Common myeloid progenitor, CD34-positive (primary cell): Measurements from ENCODE around the gene CCDC142.
A peak's percentile ranks its signal among the peaks of the same experiment; 100 is the strongest.

Source experiments
- CTCF ChIA-PET: fragments of 350-600 bp; sonication (Branson Sonifier 250); formaldehyde crosslinking; loops from one replicate; lab custom pipeline; 2021; ENCODE audit warnings: antibody characterized with exemption; lab: Charles Lee
- POLR2A ChIA-PET: fragments of 350-600 bp; sonication (Branson Sonifier 250); formaldehyde crosslinking; loops from one replicate; lab custom pipeline; 2021; ENCODE audit warnings: antibody characterized with exemption; lab: Charles Lee
- DNase-seq, 3 donors: peaks; one replicate each; pipeline versions ENCODE4 v3.0.0 to v3.0.0-alpha.2; 2013
- H3K27ac ChIP-seq, 2 experiments: 1 replicate in 1 of 2; 2 replicates in 1 of 2; pipeline ENCODE4 v1.7.0; 2013; ENCODE audit warnings: inconsistent platforms in 2 of 2, low read length in 2 of 2, mild to moderate bottlenecking in 2 of 2, low read depth in 1 of 2, moderate library complexity in 1 of 2; ENCODE audit not compliant: severe bottlenecking in 2 of 2, insufficient read depth in 1 of 2, poor library complexity in 1 of 2
- H3K27me3 ChIP-seq, 5 experiments: replicated peaks in 2 of 5; 1 replicate in 3 of 5; 2 replicates in 2 of 5; pipeline versions ENCODE4 v1.6.1 to v1.7.0; 2013; ENCODE audit warnings: low read length in 4 of 5, mild to moderate bottlenecking in 2 of 5, moderate library complexity in 2 of 5, inconsistent platforms in 1 of 5; ENCODE audit not compliant: insufficient read depth in 5 of 5, control insufficient read depth in 4 of 5
- H3K36me3 ChIP-seq, 4 experiments: 1 replicate in 2 of 4; 2 replicates in 2 of 4; pipeline versions ENCODE4 v1.6.1 to v1.7.0; 2013; ENCODE audit warnings: low read length in 3 of 4, control low read depth in 1 of 4, mild to moderate bottlenecking in 1 of 4; ENCODE audit not compliant: control insufficient read depth in 4 of 4, insufficient read depth in 4 of 4
- H3K4me1 ChIP-seq, 4 experiments: 1 replicate in 3 of 4; 2 replicates in 1 of 4; pipeline versions ENCODE4 v1.6.1 to v1.7.1; 2013; ENCODE audit warnings: low read length in 3 of 4, mild to moderate bottlenecking in 3 of 4, control low read depth in 1 of 4, inconsistent platforms in 1 of 4, moderate library complexity in 1 of 4; ENCODE audit not compliant: control insufficient read depth in 4 of 4, insufficient read depth in 4 of 4; ENCODE audit errors: control extremely low read depth in 1 of 4
- H3K4me3 ChIP-seq, 7 experiments: 1 replicate in 4 of 7; 2 replicates in 3 of 7; pipeline versions ENCODE4 v1.5.1 to v1.7.0; 2013; ENCODE audit warnings: mild to moderate bottlenecking in 7 of 7, low read length in 6 of 7, moderate library complexity in 6 of 7, inconsistent platforms in 2 of 7, low read depth in 2 of 7, control low read depth in 1 of 7; ENCODE audit not compliant: insufficient read depth in 4 of 7, control insufficient read depth in 1 of 7; ENCODE audit errors: extremely low read depth in 1 of 7
- H3K9me3 ChIP-seq, 5 experiments: 1 replicate in 4 of 5; 2 replicates in 1 of 5; pipeline versions ENCODE4 v1.6.1 to v1.7.1; 2013; ENCODE audit warnings: low read length in 4 of 5, mild to moderate bottlenecking in 2 of 5, inconsistent platforms in 1 of 5, low read depth in 1 of 5, moderate library complexity in 1 of 5; ENCODE audit not compliant: control insufficient read depth in 4 of 5, insufficient read depth in 2 of 5; ENCODE audit errors: control extremely low read depth in 1 of 5
- WGBS: methylation state at CpG from one replicate; pipeline ENCODE4 v1.1.5; 2013; ENCODE audit not compliant: insufficient coverage; 5-methylcytosine and 5-hydroxymethylcytosine counted together

CCDC142 gene

DNA sequence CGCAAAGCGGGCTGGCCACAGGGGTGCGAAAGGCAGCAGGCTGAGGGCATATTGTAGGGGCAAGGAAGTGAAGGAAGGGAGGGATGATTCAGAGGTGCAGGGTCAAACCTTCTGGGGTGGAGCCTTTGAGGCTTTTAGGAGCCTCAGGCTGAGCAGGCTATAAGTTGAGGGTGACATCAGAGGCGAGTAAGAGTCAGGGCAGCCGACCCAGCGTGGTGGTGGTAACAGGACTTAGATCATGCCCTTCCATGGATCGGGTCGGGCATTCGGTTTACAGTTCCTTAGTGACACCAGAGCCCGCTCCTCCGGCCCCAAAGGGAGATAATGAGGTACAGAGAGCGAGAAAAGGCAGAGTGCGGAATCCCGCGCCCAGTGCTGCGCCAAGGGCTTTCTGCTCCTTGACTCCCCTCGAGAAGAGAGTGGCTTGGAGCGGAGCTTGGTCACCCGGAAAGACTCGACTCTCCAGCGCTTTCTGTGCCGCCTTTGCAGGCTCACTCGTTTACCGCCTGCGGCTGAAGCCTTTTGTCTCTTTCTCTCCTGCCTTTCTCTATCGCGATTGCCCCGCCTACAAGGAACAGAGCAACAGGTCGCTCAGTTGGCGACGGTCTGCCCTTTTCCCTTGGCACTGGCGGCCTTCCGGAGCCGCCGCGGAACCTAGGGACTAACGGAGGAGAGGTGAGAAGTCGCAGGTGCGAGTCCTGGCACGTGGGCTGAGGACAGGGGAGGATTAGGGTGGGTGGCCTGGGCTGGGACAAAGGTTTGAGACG is 15.9 kb upstream of the CCDC142 start:
- H3K9me3 ChIP-seq: no peaks in the 10 kb centered on the region
- WGBS: under 1% methylated on average over 38 of the region's 41 CpGs
- H3K4me1 ChIP-seq: peaks cover 4 to 43% (median 40%) of the 10 kb centered on the region in 4 experiments
- H3K36me3 ChIP-seq: peaks cover 2 to 9% (median 5%) of the 10 kb centered on the region in 4 experiments
- H3K4me3 ChIP-seq: peak overlapping the region; percentile 17 to 73 (median 58)
- ChIA-PET CTCF (interaction anchor here (0.9 to 12.7 kb wide), 5 partner anchors 7 to 89 kb away, joined by 3 to 143 read pairs (median 11); partner anchors contain the start of genes AUP1, DQX1 and HTRA2), POLR2A (no interaction called here)
- peak in 2 of 3 donors; percentile 48 to 55 for DNase-seq
- H3K27ac ChIP-seq: no peak overlapping the region
- peaks cover 0 to 77% (median 53%) of the 10 kb centered on the region in 5 experiments for H3K27me3 ChIP-seq

DNA sequence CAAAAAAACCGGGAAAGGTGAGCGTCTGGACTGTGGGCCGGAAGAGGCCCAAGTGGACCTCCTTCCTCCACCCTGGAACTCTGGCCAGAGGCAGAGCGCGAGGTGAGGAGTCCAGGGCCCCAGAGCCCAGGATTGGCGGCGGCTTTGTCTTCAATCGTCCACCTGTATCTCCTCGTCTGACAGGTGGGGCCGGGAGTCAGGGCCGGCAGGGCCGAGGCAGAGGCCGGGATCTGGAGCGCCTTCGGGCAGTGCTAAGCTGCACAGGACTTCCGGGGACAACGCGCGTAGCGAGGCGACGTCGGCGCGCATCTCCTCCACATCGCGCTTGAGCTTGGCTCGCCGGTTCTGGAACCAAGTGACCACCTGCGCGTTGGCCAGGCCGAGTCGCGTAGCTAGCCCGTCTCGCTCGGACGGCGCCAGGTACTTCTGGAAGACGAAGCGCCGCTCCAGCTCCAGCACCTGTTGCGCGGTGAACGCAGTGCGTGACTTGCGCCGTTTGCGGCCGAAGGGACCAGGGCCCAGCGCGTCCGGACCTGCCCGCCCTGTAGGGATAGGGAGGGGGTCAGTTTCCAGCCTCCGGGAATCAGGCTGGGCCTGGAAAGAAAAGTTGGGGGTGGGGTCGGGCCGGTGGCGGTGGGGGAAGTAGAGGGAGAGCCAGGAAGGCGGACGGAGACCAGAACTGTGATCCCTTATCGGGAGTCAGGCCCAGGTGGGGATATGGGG is 15.1 kb upstream of the CCDC142 start:
- H3K9me3 ChIP-seq: no peaks in the 10 kb centered on the region
- H3K36me3 ChIP-seq: peaks cover 2 to 16% (median 8%) of the 10 kb centered on the region in 4 experiments
- POLR2A ChIA-PET: no interaction called here
- no peak overlapping the region for H3K27ac ChIP-seq
- H3K27me3 ChIP-seq: peaks cover 0 to 69% (median 48%) of the 10 kb centered on the region in 5 experiments
- peaks cover 4 to 35% (median 33%) of the 10 kb centered on the region in 4 experiments for H3K4me1 ChIP-seq
- WGBS: 4% methylated on average over 60 of the region's 61 CpGs
- no peak for DNase-seq
- peak overlapping the region in 6 of 7 experiments; percentile 51 to 73 (median 60) for H3K4me3 ChIP-seq
- CTCF ChIA-PET: interaction anchor here (1.5 to 12.7 kb wide), 2 partner anchors 32 to 41 kb away, joined by 4 to 143 read pairs; partner anchors contain the start of genes AUP1, DQX1 and HTRA2

DNA sequence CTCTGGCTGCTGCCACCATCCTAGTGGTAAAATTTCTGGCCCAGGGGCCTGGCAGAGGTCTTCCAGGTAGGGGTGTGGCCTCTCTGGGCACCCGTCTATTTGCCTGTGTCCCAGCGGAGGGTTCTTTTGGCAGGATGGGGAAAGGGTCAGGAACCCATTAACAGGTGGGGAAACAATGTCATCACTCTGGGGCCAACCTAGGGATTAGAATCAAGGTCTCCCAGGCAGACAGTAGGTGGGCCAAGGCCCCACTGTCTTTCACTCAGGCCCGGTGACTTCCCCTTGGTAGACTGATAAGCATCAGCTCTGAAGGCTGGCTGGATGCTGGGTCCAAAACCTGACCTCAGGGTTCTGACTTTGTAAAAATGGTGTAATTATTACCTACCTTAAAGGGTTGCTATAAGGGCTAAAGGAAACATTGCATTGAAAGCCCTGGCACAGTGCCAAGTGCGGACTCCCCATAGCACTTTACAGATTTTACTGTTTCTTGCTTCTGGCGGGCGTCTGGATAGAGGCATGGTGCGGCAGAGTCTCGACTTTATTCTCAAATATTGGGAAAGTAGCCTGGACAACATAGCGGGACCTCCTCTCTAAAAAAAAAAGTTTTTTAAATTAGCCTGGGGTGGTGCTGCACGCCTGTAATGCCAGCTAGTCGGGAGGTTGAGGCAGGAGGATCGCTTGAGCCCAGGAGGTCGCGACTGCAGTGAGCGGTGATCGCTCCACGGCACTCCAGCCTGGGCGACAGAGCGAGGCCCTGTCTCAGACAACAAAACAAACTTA is 14.4 kb upstream of the CCDC142 start:
- no peaks in the 10 kb centered on the region for H3K9me3 ChIP-seq
- peaks cover 0 to 62% (median 44%) of the 10 kb centered on the region in 5 experiments for H3K27me3 ChIP-seq
- no peak overlapping the region for H3K27ac ChIP-seq
- peaks cover 2 to 24% (median 12%) of the 10 kb centered on the region in 4 experiments for H3K36me3 ChIP-seq
- WGBS: 76% methylated on average over 16 of the region's 19 CpGs
- no peak for DNase-seq
- peak overlapping the region in 2 of 7 experiments; percentile 8 to 16 for H3K4me3 ChIP-seq
- ChIA-PET CTCF (interaction anchor here (0.9 to 1.5 kb wide), 2 partner anchors 9 to 40 kb away, joined by 3 to 4 read pairs; no protein-coding TSS in a partner anchor), POLR2A (no interaction called here)
- peaks cover 4 to 28% (median 25%) of the 10 kb centered on the region in 4 experiments for H3K4me1 ChIP-seq

DNA sequence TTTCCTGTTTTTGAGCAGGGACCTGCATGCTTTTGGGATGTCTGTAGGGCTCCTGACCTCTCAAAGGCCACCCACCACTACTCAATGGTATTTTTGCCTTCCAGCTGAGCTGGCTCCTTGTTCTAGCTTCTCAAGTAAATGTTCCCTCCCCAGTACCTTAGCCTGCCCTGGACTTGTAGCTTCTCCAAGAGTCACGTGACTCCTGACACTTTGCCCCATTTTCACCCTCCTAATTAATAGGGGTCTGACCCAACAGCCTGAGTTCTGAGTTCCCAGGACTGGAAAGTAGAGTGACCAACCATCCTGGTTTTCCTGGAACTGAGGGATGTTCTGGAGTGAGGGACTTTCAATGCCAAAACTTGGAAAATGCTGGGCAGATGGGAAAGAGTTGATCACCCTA is 12.6 kb upstream of the CCDC142 start:
- H3K9me3 ChIP-seq: no peaks in the 10 kb centered on the region
- H3K4me1 ChIP-seq: peaks cover 4 to 26% (median 23%) of the 10 kb centered on the region in 4 experiments
- H3K27me3 ChIP-seq: peaks cover 0 to 44% (median 31%) of the 10 kb centered on the region in 5 experiments
- H3K27ac ChIP-seq: no peak overlapping the region
- no peak for DNase-seq
- ChIA-PET CTCF (interaction anchor here (0.8 to 1.3 kb wide), 5 partner anchors 8 to 93 kb away, joined by 3 to 4 read pairs (median 3); partner anchors contain the start of genes CCDC142 and TTC31), POLR2A (no interaction called here)
- H3K4me3 ChIP-seq: no peak overlapping the region
- peaks cover 4 to 41% (median 24%) of the 10 kb centered on the region in 4 experiments for H3K36me3 ChIP-seq
- 100% methylated on average over 1 of the region's 1 CpG for WGBS

DNA sequence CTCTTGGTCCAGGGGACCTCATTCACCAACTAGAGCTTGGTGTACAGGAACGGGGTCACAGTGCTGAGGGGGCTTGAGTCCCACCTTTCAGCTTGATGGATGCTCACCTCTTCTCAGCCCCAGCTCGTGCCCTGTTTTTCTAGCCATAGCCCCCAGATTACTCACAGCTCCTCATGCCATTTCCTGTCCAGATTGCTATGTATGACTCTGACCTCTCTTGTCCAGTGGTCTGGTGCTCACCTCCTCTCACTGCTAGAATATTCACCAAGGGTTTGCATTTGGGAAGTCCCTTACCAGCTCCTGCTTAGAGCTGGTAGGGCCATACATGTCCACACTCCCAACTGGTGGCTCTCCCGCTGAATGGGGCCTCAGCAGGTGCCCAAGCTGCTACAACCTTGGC is 10.7 kb upstream of the CCDC142 start:
- Histone ChIP-seq H3K4me3 (no peak overlapping the region), H3K27ac (no peak overlapping the region), H3K36me3 (peaks cover 6 to 56% (median 34%) of the 10 kb centered on the region in 4 experiments), H3K9me3 (no peaks in the 10 kb centered on the region), H3K4me1 (peaks cover 2 to 12% (median 10%) of the 10 kb centered on the region in 4 experiments), H3K27me3 (peaks cover 0 to 25% (median 17%) of the 10 kb centered on the region in 5 experiments)
- ChIA-PET CTCF (interaction anchor here (0.5 to 2.4 kb wide), 7 partner anchors 10 to 92 kb away, joined by 3 to 13 read pairs (median 5); partner anchors contain the start of genes CCDC142, PCGF1 and TTC31), POLR2A (no interaction called here)
- 91% methylated on average over 3 of the region's 3 CpGs for WGBS
- DNase-seq: no peak
